Liver (tissue), 3 donors: Measurements from ENCODE around the gene NAT8.
"Not testable (repeated sequence)": the region's sequence is repeated elsewhere in the genome, so short reads cannot be mapped to it uniquely, and the experiment has no call there.

Source experiments
- TAF1 ChIP-seq: conservative IDR thresholded peaks from 2 replicates; pipeline ENCODE4 v1.6.1; 2016; ENCODE audit warnings: antibody characterized with exemption, mild to moderate bottlenecking
- YY1 ChIP-seq: IDR thresholded peaks from 2 replicates; pipeline ENCODE4 v1.6.1; 2016; ENCODE audit warnings: antibody characterized with exemption, mild to moderate bottlenecking
- TF ChIP-seq, protein P1 (sequence below): fragments of 150-350 bp; IDR thresholded peaks from 2 replicates; pipeline ENCODE4 v1.5.1; 2017; ENCODE audit warnings: improper control_type of control experiment, low read depth, low read length; ENCODE audit not compliant: missing input control
- TF ChIP-seq, protein P2 (sequence below): IDR thresholded peaks from 2 replicates; pipeline ENCODE4 v1.6.1; 2016; ENCODE audit warnings: antibody characterized with exemption, mild to moderate bottlenecking
- donor health status: healthy.
- donor health status: healthy.

DNA sequence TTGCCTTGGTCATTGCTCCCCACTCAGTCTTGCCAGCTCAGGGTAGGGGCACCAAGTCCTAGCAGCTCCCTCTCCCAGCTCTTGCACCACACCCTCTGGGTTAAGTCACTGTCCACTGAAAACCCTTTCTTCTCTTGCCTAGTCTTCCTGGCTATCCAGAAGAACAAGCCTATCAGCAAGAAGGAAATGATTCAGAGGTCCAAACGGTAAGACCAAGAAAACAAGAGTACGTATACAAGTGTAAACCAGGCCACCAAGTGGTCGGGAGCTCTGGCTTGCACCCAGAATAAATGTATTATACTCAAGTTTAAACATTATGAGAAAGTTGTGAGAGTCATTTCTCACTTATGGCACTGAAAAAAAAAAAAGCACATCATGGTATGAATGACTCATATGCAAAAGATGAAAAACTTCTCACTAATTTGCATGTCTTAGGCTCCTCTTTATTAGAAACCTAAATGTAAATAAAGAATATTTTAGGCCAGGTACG, 39.1 kb downstream of the NAT8 start:
- TF ChIP-seq, protein P1, sequence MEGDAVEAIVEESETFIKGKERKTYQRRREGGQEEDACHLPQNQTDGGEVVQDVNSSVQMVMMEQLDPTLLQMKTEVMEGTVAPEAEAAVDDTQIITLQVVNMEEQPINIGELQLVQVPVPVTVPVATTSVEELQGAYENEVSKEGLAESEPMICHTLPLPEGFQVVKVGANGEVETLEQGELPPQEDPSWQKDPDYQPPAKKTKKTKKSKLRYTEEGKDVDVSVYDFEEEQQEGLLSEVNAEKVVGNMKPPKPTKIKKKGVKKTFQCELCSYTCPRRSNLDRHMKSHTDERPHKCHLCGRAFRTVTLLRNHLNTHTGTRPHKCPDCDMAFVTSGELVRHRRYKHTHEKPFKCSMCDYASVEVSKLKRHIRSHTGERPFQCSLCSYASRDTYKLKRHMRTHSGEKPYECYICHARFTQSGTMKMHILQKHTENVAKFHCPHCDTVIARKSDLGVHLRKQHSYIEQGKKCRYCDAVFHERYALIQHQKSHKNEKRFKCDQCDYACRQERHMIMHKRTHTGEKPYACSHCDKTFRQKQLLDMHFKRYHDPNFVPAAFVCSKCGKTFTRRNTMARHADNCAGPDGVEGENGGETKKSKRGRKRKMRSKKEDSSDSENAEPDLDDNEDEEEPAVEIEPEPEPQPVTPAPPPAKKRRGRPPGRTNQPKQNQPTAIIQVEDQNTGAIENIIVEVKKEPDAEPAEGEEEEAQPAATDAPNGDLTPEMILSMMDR: not testable (repeated sequence)
- not testable (repeated sequence) for TF ChIP-seq TAF1, YY1
- TF ChIP-seq, protein P2, sequence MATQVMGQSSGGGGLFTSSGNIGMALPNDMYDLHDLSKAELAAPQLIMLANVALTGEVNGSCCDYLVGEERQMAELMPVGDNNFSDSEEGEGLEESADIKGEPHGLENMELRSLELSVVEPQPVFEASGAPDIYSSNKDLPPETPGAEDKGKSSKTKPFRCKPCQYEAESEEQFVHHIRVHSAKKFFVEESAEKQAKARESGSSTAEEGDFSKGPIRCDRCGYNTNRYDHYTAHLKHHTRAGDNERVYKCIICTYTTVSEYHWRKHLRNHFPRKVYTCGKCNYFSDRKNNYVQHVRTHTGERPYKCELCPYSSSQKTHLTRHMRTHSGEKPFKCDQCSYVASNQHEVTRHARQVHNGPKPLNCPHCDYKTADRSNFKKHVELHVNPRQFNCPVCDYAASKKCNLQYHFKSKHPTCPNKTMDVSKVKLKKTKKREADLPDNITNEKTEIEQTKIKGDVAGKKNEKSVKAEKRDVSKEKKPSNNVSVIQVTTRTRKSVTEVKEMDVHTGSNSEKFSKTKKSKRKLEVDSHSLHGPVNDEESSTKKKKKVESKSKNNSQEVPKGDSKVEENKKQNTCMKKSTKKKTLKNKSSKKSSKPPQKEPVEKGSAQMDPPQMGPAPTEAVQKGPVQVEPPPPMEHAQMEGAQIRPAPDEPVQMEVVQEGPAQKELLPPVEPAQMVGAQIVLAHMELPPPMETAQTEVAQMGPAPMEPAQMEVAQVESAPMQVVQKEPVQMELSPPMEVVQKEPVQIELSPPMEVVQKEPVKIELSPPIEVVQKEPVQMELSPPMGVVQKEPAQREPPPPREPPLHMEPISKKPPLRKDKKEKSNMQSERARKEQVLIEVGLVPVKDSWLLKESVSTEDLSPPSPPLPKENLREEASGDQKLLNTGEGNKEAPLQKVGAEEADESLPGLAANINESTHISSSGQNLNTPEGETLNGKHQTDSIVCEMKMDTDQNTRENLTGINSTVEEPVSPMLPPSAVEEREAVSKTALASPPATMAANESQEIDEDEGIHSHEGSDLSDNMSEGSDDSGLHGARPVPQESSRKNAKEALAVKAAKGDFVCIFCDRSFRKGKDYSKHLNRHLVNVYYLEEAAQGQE: not testable (repeated sequence)
